NCI-H748 (cell line): ENCODE results near the gene TEAD1.

ENCODE experiments used
- DNase-seq: peaks from one replicate; lab custom pipeline; 2025; ENCODE audit not compliant: unreplicated experiment; lab: John Stamatoyannopoulos, UW

Gene TEAD1

DNA sequence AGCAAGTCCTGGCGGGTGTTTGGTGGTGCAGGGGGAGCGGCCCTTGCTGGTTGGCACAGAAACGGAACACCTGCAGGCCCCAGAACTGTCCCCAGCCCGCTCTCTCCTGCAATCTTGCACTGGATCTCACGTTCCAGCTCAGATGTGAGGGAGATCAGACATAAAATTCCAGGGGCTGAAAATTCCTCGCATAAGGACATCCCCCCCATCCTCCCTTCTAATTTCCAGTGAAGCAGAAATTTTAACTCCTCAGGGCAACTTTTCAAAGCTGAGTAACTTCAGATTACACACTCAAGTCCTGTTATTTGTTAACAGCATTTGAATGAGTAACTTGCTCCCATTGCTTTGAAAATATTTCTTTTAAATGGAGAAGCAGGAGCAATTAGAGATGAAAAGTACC lies 294.6 kb downstream of the TEAD1 start:
- no peak for DNase-seq

- no peak for DNase-seq
Measured at GRCh38 chr11:12971955-12972354, 297.7 kb downstream of the TEAD1 start.

GRCh38 chr11:12973528-12974181 lies 299.4 kb downstream of the TEAD1 start:
- DNase-seq: no peak

- no peak for DNase-seq
Measured at GRCh38 chr11:12975195-12975594, 301.0 kb downstream of the TEAD1 start.

DNA sequence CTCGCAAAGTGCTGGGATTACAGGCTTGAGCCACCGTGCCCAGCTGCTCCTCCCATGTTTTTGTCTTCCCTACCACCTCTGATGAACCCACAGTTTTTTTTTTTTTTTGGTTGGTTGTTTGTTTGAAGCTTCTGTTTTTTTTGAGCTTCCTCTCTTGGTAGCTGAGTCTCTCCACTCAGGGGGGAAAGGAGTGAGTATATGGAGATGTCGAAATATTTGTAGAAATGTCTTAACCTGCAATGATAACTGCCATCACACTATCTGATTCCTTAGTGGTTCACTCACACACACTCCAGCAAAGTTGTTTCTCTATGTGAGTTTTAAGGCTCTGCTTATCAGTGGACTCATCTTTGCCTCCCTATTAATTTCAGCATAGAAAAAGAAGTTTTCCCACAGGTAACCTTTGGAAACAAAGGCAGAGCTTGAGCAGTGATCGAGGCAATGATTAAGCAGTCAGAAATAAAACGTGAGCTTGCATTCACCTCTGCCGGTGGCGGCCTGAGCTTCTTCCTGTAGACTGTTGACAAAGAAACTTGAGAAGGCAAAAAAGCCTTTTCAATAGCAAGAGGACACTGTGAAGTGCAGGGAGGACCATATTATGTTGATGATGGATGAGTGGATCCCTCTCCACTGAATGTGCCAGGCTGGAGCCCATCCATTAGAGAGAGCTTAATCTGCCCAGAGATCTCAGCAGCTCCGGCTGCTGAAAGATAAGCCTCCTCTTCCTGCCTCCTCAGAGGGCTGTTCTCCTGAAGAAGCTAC lies 305.9 kb downstream of the TEAD1 start:
- peak; percentile 97 for DNase-seq

DNA sequence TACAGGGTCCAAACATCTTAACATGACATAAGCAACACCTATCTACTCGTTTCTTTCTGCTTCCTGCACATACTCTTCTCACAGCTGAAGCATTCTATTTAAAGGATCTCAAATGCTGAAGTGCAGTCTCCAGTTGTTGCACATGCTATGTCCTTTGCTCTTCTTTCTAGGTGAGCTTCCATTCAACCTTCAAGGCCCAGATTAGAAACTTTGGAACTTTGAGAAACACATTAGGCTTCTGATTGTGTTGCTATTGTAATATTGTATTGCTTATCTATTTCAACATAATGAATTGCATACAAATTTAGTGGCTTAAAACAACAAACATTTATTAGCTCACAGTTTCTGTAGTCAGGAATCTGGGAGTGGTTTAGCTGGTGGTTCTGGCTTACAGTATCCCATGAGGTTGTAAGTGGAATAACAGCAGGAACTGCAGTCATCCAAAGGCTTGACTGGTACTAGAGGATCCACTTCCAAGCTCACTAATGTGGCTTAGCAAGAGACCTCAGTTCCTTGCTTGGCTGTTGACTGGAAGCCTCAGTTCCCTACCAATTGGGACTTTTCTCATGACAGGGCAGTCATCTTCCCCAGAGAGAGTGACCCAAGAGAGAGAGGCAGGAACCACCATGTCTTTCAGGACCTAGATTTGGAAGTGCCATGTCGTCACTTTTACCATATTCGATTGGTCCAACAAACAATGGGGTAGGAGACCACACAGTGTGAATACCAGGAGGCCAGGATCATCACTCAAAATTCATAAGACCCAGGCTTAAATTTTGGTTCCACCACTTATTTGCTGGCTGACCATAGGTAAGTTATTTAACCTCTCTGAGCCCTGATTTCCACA lies 307.7 kb downstream of the TEAD1 start:
- DNase-seq: no peak

- no peak for DNase-seq
Measured at GRCh38 chr11:12983336-12983735, 309.1 kb downstream of the TEAD1 start.

- DNase-seq: no peak
Measured at GRCh38 chr11:12986194-12986898, 312.1 kb downstream of the TEAD1 start.

DNA sequence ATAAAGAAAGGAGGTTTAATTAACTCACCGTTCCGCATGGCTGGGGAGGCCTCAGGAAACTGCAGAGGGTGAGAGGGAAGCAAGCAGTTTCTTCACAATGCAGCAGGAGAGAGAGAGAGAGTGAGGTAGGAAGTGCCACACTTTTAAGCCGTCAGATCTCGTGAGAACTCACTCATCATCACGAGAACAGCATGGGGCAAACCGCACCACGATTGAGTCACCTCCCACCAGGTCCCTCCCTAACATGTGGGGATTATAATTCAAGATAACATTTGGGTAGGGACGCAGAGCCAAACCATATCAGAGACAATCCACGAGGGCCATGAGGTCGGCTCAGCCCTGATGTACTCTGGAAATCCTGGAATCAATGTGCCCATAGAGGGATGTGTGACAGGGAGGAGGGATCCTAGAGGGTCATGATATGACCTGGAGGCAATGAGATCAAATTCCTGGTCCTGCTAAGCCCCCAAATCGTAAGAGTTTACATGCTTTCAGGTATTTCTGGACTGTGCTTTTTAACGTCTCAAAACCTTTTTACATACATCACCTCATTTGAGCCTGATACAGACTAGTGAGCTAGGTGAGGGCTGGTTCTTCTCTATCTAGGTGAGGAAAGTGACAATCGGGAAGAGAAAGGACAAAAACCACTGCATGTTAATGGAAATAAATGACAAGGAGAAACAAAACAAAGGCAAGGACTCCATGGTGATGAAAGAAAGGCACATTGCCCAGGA lies 315.4 kb downstream of the TEAD1 start:
- peak; percentile 57 for DNase-seq

GRCh38 chr11:12990162-12990480 lies 315.9 kb downstream of the TEAD1 start:
- no peak for DNase-seq

DNA sequence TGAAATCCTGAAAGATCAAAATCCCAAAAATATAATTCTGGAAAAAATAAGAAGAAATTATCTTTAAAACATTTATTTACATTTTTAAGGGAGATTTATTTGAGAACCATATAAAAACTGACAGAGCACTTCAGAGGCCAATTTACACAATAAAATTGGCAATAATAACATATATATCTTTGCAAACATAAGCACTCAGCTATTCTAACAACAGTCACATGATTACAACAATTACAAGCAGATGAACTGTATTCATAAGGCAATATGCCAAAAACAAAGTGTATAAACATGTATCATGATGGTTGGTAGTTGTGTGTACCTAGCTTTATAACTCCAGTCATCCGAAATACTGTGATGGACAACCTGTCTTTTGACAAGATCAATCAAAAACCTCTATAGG lies 317.2 kb downstream of the TEAD1 start:
- no peak for DNase-seq

DNA sequence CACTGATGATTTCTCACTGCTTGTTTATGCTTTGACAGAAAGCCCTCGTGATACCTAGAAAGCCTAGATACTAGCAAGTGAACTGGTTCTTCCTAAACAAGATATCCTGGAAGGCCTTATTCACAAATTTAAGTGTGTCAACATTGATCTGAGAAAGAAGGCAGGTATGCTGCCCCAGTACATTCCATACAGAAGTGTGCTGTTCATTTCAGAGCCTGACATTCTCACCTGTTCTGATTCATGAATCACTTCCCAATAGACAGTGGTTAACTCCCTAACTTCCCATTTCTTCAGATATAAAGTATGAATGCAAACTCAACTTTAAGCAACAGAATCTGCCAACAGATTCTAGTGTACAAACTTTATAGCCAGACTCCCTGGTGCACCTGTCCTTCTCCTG lies 319.4 kb downstream of the TEAD1 start:
- no peak for DNase-seq
